ENCODE results near the gene DPH6. TPM values are rescaled to one million over a fixed set of nuclear protein-coding genes. Genes with fewer than 3 reads are reported as not detected.
"Not testable (repeated sequence)": the region's sequence is repeated elsewhere in the genome, so short reads cannot be mapped to it uniquely, and the experiment has no call there.

DPH6 gene
- total RNA-seq, 4 donors from 2014 or later = 20.9 to 37.8 (median 26.7) TPM

DNA sequence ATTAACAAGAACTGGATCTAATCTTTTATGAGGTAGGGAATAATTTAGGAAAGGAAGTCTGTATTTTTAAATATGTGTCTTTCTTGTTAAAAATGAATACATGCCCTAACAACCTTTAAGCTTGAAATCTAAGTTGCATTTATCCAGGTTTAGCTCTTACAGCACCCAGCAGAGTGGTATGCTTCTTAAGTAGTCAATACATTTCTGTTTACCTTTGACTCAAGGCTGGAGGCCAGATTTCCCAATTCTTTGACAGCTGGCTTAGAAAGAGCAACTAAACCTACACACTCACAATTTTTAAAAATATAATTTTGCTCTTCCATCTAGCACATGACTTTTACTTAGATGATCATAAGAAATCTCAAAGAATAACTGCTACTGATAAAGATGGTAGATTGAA is 148.9 kb downstream of the DPH6 start:
- no peak overlapping the region for H3K4me3 ChIP-seq
- no peak overlapping the region for H3K27ac ChIP-seq
- TF ChIP-seq, protein P1, sequence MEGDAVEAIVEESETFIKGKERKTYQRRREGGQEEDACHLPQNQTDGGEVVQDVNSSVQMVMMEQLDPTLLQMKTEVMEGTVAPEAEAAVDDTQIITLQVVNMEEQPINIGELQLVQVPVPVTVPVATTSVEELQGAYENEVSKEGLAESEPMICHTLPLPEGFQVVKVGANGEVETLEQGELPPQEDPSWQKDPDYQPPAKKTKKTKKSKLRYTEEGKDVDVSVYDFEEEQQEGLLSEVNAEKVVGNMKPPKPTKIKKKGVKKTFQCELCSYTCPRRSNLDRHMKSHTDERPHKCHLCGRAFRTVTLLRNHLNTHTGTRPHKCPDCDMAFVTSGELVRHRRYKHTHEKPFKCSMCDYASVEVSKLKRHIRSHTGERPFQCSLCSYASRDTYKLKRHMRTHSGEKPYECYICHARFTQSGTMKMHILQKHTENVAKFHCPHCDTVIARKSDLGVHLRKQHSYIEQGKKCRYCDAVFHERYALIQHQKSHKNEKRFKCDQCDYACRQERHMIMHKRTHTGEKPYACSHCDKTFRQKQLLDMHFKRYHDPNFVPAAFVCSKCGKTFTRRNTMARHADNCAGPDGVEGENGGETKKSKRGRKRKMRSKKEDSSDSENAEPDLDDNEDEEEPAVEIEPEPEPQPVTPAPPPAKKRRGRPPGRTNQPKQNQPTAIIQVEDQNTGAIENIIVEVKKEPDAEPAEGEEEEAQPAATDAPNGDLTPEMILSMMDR (IDR thresholded peaks at IDR 0.05) = no peak
- TF ChIP-seq EP300 (IDR thresholded peaks at IDR 0.05) (no peak), POLR2A (IDR thresholded peaks at IDR 0.05) (no peak)
- H3K9me3 ChIP-seq = no peaks in the 10 kb centered on the region
- H3K4me1 ChIP-seq = no peaks in the 10 kb centered on the region
- DNase-seq (ENCODE audit: low spot score in 2 of 2) = no peak
- no peaks in the 10 kb centered on the region for H3K27me3 ChIP-seq
- H3K36me3 ChIP-seq = peaks cover 0 to 16% (median 0%) of the 10 kb centered on the region in 3 donors

DNA sequence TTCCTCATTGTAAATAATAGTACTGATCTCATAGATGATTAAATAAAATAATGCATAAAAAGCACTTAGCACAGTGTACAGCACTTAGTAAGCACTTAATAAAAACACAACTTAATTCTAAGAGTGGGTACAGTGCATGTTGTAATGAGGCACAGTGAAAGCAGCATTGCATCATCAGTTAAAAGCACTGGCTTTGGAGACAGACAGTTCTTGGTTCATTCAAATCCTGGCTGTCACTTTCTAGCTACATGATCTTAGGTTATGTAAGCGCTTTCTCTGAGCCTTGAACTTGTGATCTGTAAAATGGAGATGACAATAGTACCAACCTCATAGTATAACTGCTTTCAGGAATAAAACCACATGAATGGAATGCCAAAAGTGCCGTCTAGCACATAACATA is 151.5 kb downstream of the DPH6 start:
- 94 to 97% methylated on average over 2 of the region's 2 CpGs for WGBS, 2 donors
- Histone ChIP-seq H3K9me3 (no peaks in the 10 kb centered on the region), H3K4me3 (no peak overlapping the region), H3K27ac (no peak overlapping the region), H3K27me3 (no peaks in the 10 kb centered on the region), H3K4me1 (no peaks in the 10 kb centered on the region), H3K36me3 (peaks cover 0 to 18% (median 0%) of the 10 kb centered on the region in 3 donors)
- TF ChIP-seq EP300 (IDR thresholded peaks at IDR 0.05) (no peak), POLR2A (IDR thresholded peaks at IDR 0.05) (no peak)
- TF ChIP-seq, protein P1 (IDR thresholded peaks at IDR 0.05) = no peak
- no peak for DNase-seq (ENCODE audit: low spot score in 2 of 2)

DNA sequence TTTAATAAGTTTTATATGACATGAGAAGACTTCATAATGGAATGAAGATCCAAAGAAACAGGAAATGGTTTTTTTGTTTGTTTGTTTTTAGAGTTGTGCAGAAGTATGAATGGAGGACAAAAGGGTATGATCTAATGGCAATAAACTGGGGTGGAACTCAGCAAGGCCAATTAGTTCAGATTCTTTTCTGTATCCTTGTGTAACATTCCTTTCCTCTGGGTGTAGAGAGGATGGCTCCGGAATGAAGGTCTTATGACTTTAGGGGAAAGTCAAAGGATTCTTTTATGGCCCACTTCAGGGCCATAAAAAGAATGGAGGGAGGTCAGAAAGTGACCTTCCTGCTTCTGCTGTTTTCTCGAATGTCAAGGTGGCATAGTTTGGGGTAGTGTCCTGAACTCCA is 152.6 kb downstream of the DPH6 start:
- 29 to 33% methylated on average over 2 of the region's 2 CpGs for WGBS, 2 donors
- H3K4me1 ChIP-seq = no peaks in the 10 kb centered on the region
- TF ChIP-seq EP300 (IDR thresholded peaks at IDR 0.05) = no peak
- H3K36me3 ChIP-seq = peaks cover 0 to 18% (median 0%) of the 10 kb centered on the region in 3 donors
- no peak for DNase-seq (ENCODE audit: low spot score in 2 of 2)
- no peaks in the 10 kb centered on the region for H3K27me3 ChIP-seq
- H3K4me3 ChIP-seq = no peak overlapping the region
- no peak overlapping the region for H3K27ac ChIP-seq
- H3K9me3 ChIP-seq = no peaks in the 10 kb centered on the region

DNA sequence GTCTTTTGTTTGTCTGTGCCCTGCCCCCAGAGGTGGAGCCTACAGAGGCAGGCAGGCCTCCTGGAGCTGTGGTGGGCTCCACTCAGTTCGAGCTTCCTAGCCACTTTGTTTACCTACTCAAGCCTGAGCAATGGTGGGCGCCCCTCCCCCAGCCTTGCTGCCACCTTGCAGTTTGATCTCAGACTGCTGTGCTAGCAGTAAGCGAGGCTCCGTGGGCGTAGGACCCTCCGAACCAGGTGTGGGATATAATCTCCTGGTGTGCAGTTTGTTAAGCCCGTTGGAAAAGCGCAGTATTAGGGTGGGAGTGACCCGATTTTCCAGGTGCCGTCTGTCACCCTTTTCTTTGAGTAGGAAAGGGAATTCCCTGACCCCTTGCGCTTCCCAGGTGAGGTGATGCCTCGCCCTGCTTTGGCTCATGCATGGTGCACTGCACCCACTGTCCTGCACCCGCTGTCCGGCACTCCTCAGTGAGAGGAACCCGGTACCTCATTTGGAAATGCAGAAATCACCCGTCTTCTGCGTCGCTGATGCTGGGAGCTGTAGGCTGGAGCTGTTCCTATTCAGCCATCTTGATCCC is 154.5 kb downstream of the DPH6 start:
- H3K27ac ChIP-seq; H3K27me3 ChIP-seq; H3K4me3 ChIP-seq; DNase-seq (ENCODE audit: low spot score in 2 of 2); H3K9me3 ChIP-seq; H3K4me1 ChIP-seq: not testable (repeated sequence)
- H3K36me3 ChIP-seq = peaks cover 0 to 18% (median 0%) of the 10 kb centered on the region in 3 donors
- 94 to 97% methylated on average over 18 of the region's 18 CpGs for WGBS, 2 donors

DNA sequence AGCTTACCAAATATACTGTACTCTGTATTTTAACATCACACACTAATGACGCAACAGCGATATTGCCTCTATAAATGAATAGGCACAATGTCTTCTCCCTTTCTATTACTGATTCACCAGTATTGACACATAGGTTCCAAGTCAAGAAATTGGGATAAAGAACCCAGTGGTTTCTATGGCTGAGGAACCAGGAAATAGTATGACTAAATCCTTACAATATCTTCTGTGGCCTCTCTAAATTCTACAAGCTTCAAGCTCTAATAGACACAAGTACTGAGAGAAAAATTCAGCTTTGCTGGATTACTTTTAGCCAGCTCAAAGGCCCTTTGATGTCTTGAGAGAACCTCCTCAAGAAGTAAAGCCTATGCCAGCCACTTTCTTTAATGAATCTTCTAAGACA is 162.5 kb downstream of the DPH6 start:
- Histone ChIP-seq H3K4me1 (no peaks in the 10 kb centered on the region), H3K9me3 (peaks cover 0 to 6% (median 0%) of the 10 kb centered on the region in 4 donors), H3K27ac (no peak overlapping the region), H3K27me3 (no peaks in the 10 kb centered on the region), H3K36me3 (peaks cover 0 to 16% (median 3%) of the 10 kb centered on the region in 3 donors), H3K4me3 (no peak overlapping the region)
- WGBS, 2 donors = 97 to 100% methylated on average over 2 of the region's 2 CpGs
- TF ChIP-seq, protein P1 (IDR thresholded peaks at IDR 0.05) = no peak
- TF ChIP-seq EP300 (IDR thresholded peaks at IDR 0.05) (no peak), POLR2A (IDR thresholded peaks at IDR 0.05) (no peak)
- DNase-seq (ENCODE audit: low spot score in 2 of 2) = no peak

DNA sequence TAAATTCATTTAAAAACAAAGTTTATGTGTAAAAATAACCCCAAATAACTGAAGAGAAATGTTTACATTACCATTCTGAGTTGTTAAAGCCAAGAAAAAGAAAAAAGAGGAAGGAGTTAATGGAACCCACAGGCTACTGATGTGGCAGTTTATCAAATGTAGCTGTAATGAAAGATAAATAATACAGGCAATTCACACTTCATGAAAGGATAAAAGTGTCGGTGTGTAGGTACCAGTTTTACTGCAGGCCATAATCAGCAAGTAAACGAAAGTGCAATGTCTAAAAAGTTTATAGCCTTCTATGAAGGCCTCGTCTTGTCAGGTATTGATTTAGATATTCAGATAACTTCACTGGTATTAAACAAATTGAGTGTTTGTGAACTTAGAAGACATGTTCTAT is 164.6 kb downstream of the DPH6 start:
- Histone ChIP-seq H3K27ac (no peak overlapping the region), H3K27me3 (no peaks in the 10 kb centered on the region), H3K4me3 (no peak overlapping the region), H3K36me3 (peaks cover 0 to 21% (median 3%) of the 10 kb centered on the region in 3 donors), H3K4me1 (no peaks in the 10 kb centered on the region), H3K9me3 (no peaks in the 10 kb centered on the region)
- no peak for DNase-seq (ENCODE audit: low spot score in 2 of 2)
- TF ChIP-seq POLR2A (IDR thresholded peaks at IDR 0.05) (no peak), EP300 (IDR thresholded peaks at IDR 0.05) (no peak)
- TF ChIP-seq, protein P1 (IDR thresholded peaks at IDR 0.05) = no peak
- WGBS, 2 donors = 53 to 63% methylated on average over 3 of the region's 3 CpGs
